HG02884 (cell line): Measurements from ENCODE around the gene POLR1H.
"Not testable (repeated sequence)": the region's sequence is repeated elsewhere in the genome, so short reads cannot be mapped to it uniquely, and the experiment has no call there.

Source experiments
- ATAC-seq: cut with Tn5 transposase; IDR thresholded peaks from one replicate; pipeline ENCODE4 v1.9.1; 2021; ENCODE audit warnings: mild to moderate bottlenecking, moderate library complexity; ENCODE audit not compliant: unreplicated experiment

POLR1H gene

GRCh38 chr6:30061092-30061857 lies at the start of gene POLR1H:
Gene POLR1H (plus strand): TSS chr6:30061265. CDS start chr6:30061525, 260 bp downstream.
- peak; percentile 90 for ATAC-seq

GRCh38 chr6:30013291-30013922 lies 47.7 kb upstream of the POLR1H start:
- no peak for ATAC-seq

- ATAC-seq = no peak
Observed at GRCh38 chr6:30019819-30020218, 41.2 kb upstream of the POLR1H start.

GRCh38 chr6:30020626-30021025 lies 40.4 kb upstream of the POLR1H start:
- ATAC-seq = no peak

- ATAC-seq = no peak
Observed at GRCh38 chr6:30022189-30022588, 38.9 kb upstream of the POLR1H start.

- ATAC-seq = not testable (repeated sequence)
Observed at GRCh38 chr6:30022712-30023111, 38.4 kb upstream of the POLR1H start.

GRCh38 chr6:30025186-30025585 lies 35.9 kb upstream of the POLR1H start:
- no peak for ATAC-seq

GRCh38 chr6:30029588-30029987 lies 31.5 kb upstream of the POLR1H start:
- no peak for ATAC-seq

- no peak for ATAC-seq
Observed at GRCh38 chr6:30031381-30031780, 29.7 kb upstream of the POLR1H start.

- ATAC-seq = not testable (repeated sequence)
Observed at GRCh38 chr6:30033440-30033839, 27.6 kb upstream of the POLR1H start.

GRCh38 chr6:30035784-30036183 lies 25.3 kb upstream of the POLR1H start:
- no peak for ATAC-seq

GRCh38 chr6:30037182-30037788 lies 23.8 kb upstream of the POLR1H start:
- ATAC-seq = no peak

GRCh38 chr6:30041221-30041620 lies 19.8 kb upstream of the POLR1H start:
- ATAC-seq = no peak

GRCh38 chr6:30041821-30042220 lies 19.2 kb upstream of the POLR1H start:
- ATAC-seq = no peak

- no peak for ATAC-seq
Observed at GRCh38 chr6:30042476-30042875, 18.6 kb upstream of the POLR1H start.

GRCh38 chr6:30042914-30043313 lies 18.2 kb upstream of the POLR1H start:
- ATAC-seq = no peak

GRCh38 chr6:30043744-30044143 lies 17.3 kb upstream of the POLR1H start:
- ATAC-seq = no peak

GRCh38 chr6:30044630-30045029 lies 16.4 kb upstream of the POLR1H start:
- no peak for ATAC-seq

GRCh38 chr6:30047220-30047619 lies 13.8 kb upstream of the POLR1H start:
- no peak for ATAC-seq

GRCh38 chr6:30053682-30054081 lies 7.4 kb upstream of the POLR1H start:
- ATAC-seq = no peak

- ATAC-seq = no peak
Observed at GRCh38 chr6:30055513-30055912, 5.6 kb upstream of the POLR1H start.

- ATAC-seq = no peak
Observed at GRCh38 chr6:30060606-30061091, 416 bp upstream of the POLR1H start.
